ENCODE data around the gene NDP.

DNA sequence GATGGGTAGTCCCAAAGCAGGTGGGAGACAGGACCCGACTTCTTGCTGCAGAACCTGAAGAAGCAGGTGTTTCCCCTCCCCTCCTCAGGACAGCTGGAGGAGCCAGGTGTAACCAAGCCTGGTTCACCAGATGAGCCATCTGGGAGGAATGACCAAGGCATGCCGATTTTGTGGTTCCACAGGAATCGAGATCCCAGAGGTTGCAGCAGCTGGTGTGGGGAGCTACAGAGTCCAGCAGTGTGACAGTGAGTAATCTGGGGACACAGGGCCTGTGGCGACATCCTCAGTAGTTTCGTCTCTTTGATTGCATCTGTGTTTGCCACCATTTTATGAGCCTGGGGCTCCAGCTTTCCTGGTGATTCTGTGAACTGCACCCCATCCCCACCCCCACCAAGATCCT lies 2.6 kb upstream of the NDP start:
- TF ChIP-seq, protein P1, sequence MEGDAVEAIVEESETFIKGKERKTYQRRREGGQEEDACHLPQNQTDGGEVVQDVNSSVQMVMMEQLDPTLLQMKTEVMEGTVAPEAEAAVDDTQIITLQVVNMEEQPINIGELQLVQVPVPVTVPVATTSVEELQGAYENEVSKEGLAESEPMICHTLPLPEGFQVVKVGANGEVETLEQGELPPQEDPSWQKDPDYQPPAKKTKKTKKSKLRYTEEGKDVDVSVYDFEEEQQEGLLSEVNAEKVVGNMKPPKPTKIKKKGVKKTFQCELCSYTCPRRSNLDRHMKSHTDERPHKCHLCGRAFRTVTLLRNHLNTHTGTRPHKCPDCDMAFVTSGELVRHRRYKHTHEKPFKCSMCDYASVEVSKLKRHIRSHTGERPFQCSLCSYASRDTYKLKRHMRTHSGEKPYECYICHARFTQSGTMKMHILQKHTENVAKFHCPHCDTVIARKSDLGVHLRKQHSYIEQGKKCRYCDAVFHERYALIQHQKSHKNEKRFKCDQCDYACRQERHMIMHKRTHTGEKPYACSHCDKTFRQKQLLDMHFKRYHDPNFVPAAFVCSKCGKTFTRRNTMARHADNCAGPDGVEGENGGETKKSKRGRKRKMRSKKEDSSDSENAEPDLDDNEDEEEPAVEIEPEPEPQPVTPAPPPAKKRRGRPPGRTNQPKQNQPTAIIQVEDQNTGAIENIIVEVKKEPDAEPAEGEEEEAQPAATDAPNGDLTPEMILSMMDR (IDR thresholded peaks at IDR 0.05): no peak
- TF ChIP-seq POLR2AphosphoS5 (IDR thresholded peaks at IDR 0.05): no peak
- no peak for TF ChIP-seq EP300 (IDR thresholded peaks at IDR 0.05)
